MCF 10A (cell line): Measurements from ENCODE around the gene AXDND1. TPM values are rescaled to one million over a fixed set of nuclear protein-coding genes. Genes with fewer than 3 reads are reported as not detected.
"Not testable (repeated sequence)": the region's sequence is repeated elsewhere in the genome, so short reads cannot be mapped to it uniquely, and the experiment has no call there.

Source experiments
- BruUV-seq: library from RNA; stranded (reverse); fragments of 400-500 nt; replicated peaks from 2 replicates; lab custom pipeline; 2021; lab: Mats Ljungman, UMichigan
- CTCF ChIA-PET: fragments of 300-600 bp; sonication (Branson Sonifier 250); formaldehyde crosslinking; extraction: SDS; loops from one replicate; lab custom pipeline; 2021; ENCODE audit warnings: antibody characterized with exemption, inconsistent platforms; lab: Yijun Ruan, JAX
- POLR2A ChIA-PET: fragments of 300-600, 350-650 bp; sonication (Branson Sonifier 250); formaldehyde crosslinking; extraction: SDS; loops from one replicate; lab custom pipeline; 2020; ENCODE audit warnings: antibody characterized with exemption, inconsistent platforms; lab: Yijun Ruan, JAX
- DNase-seq: peaks from one replicate; pipeline ENCODE4 v3.0.0-alpha.2; 2018; ENCODE audit not compliant: unreplicated experiment
- H3K27ac Mint-ChIP-seq: one replicate; pipeline ENCODE4 v1.8.0; 2022; ENCODE audit warnings: mild to moderate bottlenecking, low read depth, mixed read lengths; ENCODE audit not compliant: unreplicated experiment
- H3K27me3 Mint-ChIP-seq: one replicate; pipeline ENCODE4 v1.8.0; 2022; ENCODE audit warnings: mixed read lengths; ENCODE audit not compliant: insufficient read depth, unreplicated experiment
- H3K36me3 Mint-ChIP-seq: one replicate; pipeline ENCODE4 v1.8.0; 2022; ENCODE audit warnings: mild to moderate bottlenecking, moderate library complexity, mixed read lengths; ENCODE audit not compliant: insufficient read depth, unreplicated experiment
- H3K4me1 Mint-ChIP-seq: one replicate; pipeline ENCODE4 v1.8.0; 2022; ENCODE audit warnings: mixed read lengths; ENCODE audit not compliant: insufficient read depth, unreplicated experiment
- H3K4me3 Mint-ChIP-seq: one replicate; pipeline ENCODE4 v1.8.0; 2022; ENCODE audit warnings: mild to moderate bottlenecking, moderate library complexity, mixed read lengths; ENCODE audit not compliant: unreplicated experiment
- H3K9me3 Mint-ChIP-seq: one replicate; pipeline ENCODE4 v1.8.0; 2022; ENCODE audit warnings: mixed read lengths; ENCODE audit not compliant: unreplicated experiment
- intact Hi-C: fragments of 100-400 bp; cut with micrococcal nuclease; formaldehyde crosslinking; loops from 2 replicates; pipeline ENCODE4 v1.14.1; 2022
- total RNA-seq: library from RNA; stranded (reverse); gene quantifications from 2 replicates; pipeline ENCODE4 v1.2.3, GENCODE V29; 2022
- TF ChIP-seq, protein P1 (sequence below): fragments of 200-600 bp; IDR thresholded peaks from one replicate; pipeline ENCODE4 v1.8.0; 2022; ENCODE audit warnings: antibody characterized with exemption, mild to moderate bottlenecking; ENCODE audit not compliant: unreplicated experiment

Gene AXDND1
- total RNA-seq, 1 experiment from 2014 or later: 1.1 TPM

GRCh38 chr1:179342740-179343404 is 22.9 kb upstream of the AXDND1 start:
- Mint-ChIP-seq H3K4me3 (no peak overlapping the region), H3K36me3 (peaks cover 65% of the 10 kb centered on the region), H3K27ac (no peak overlapping the region), H3K4me1 (no peaks in the 10 kb centered on the region), H3K27me3 (no peaks in the 10 kb centered on the region), H3K9me3 (no peaks in the 10 kb centered on the region)
- TF ChIP-seq, protein P1, sequence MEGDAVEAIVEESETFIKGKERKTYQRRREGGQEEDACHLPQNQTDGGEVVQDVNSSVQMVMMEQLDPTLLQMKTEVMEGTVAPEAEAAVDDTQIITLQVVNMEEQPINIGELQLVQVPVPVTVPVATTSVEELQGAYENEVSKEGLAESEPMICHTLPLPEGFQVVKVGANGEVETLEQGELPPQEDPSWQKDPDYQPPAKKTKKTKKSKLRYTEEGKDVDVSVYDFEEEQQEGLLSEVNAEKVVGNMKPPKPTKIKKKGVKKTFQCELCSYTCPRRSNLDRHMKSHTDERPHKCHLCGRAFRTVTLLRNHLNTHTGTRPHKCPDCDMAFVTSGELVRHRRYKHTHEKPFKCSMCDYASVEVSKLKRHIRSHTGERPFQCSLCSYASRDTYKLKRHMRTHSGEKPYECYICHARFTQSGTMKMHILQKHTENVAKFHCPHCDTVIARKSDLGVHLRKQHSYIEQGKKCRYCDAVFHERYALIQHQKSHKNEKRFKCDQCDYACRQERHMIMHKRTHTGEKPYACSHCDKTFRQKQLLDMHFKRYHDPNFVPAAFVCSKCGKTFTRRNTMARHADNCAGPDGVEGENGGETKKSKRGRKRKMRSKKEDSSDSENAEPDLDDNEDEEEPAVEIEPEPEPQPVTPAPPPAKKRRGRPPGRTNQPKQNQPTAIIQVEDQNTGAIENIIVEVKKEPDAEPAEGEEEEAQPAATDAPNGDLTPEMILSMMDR: no peak
- ChIA-PET POLR2A (no interaction called here), CTCF (no interaction called here)
- intact Hi-C loops: no loop called here
- BruUV-seq: no TSS peak
- no peak for DNase-seq

DNA sequence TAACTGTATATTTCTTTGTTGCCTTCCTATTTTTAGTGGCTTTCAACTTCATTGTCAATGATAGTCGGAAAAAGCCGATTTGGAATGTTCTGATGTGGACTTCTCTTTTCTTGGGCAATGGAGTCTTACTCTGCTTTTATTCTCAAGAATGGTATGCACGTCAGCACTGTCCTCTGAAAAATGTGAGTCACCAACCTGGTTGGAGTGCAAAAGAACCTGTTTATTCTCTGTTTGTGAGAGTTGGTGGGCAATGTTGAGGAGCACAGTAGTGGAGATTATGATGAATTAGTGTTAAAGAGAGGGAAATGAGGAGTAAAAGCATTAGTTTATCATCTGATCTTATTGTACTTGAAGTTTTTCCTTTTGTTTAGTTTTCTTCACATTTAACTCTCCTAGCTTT is 14.5 kb upstream of the AXDND1 start:
- POLR2A ChIA-PET: interaction anchor here (1.5 kb wide), 1 partner anchor 58 kb away, joined by 6 read pairs; the partner anchor contains the start of gene SOAT1
- TF ChIP-seq, protein P1: no peak
- Mint-ChIP-seq H3K27ac (no peak overlapping the region), H3K36me3 (peaks cover 61% of the 10 kb centered on the region), H3K4me3 (no peak overlapping the region), H3K27me3 (no peaks in the 10 kb centered on the region), H3K9me3 (no peaks in the 10 kb centered on the region), H3K4me1 (no peaks in the 10 kb centered on the region)
- CTCF ChIA-PET: interaction anchor here (0.6 kb wide), 1 partner anchor 229 kb away, joined by 5 read pairs; no protein-coding TSS in a partner anchor
- intact Hi-C loops: no loop called here
- BruUV-seq: no TSS peak
- DNase-seq: no peak

GRCh38 chr1:179352236-179352635 is 13.5 kb upstream of the AXDND1 start:
- no peak overlapping the region for H3K4me3 Mint-ChIP-seq
- intact Hi-C loops: no loop called here
- H3K27ac Mint-ChIP-seq: no peak overlapping the region
- no peaks in the 10 kb centered on the region for H3K27me3 Mint-ChIP-seq
- no peaks in the 10 kb centered on the region for H3K9me3 Mint-ChIP-seq
- no TSS peak for BruUV-seq
- H3K36me3 Mint-ChIP-seq: peaks cover 56% of the 10 kb centered on the region
- CTCF ChIA-PET: interaction anchor here (0.7 to 1.6 kb wide), 5 partner anchors 14 to 144 kb away, joined by 3 to 6 read pairs (median 6); partner anchors contain the start of gene AXDND1
- POLR2A ChIA-PET: interaction anchor here (0.9 to 1.5 kb wide), 2 partner anchors 13 to 59 kb away, joined by 4 to 6 read pairs; partner anchors contain the start of genes AXDND1 and SOAT1
- TF ChIP-seq, protein P1: no peak
- H3K4me1 Mint-ChIP-seq: no peaks in the 10 kb centered on the region
- no peak for DNase-seq

DNA sequence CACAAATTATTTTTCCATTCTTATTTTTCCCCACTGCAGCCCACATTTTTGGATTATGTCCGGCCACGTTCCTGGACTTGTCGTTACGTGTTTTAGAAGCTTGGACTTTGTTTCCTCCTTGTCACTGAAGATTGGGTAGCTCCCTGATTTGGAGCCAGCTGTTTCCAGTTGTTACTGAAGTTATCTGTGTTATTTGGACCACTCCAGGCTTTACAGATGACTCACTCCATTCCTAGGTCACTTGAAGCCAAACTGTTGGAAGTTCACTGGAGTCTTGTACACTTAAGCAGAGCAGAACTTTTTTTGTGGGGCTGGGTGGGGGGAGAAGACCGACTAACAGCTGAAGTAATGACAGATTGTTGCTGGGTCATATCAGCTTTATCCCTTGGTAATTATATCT is 12.2 kb upstream of the AXDND1 start:
- Mint-ChIP-seq H3K36me3 (peaks cover 46% of the 10 kb centered on the region), H3K4me1 (no peaks in the 10 kb centered on the region), H3K27me3 (no peaks in the 10 kb centered on the region), H3K9me3 (no peaks in the 10 kb centered on the region), H3K4me3 (no peak overlapping the region), H3K27ac (no peak overlapping the region)
- intact Hi-C loops: no loop called here
- no TSS peak for BruUV-seq
- TF ChIP-seq, protein P1: no peak
- CTCF ChIA-PET: interaction anchor here (0.6 to 1.6 kb wide), 10 partner anchors 12 to 669 kb away, joined by 3 to 6 read pairs (median 3); partner anchors contain the start of gene AXDND1
- no peak for DNase-seq
- POLR2A ChIA-PET: interaction anchor here (0.6 to 1.2 kb wide), 4 partner anchors 12 to 903 kb away, joined by 3 to 5 read pairs (median 4); no protein-coding TSS in a partner anchor

GRCh38 chr1:179361631-179362030 is 4.1 kb upstream of the AXDND1 start:
- ChIA-PET CTCF (interaction anchor here (0.7 to 1.3 kb wide), 4 partner anchors 9 to 274 kb away, joined by 3 to 5 read pairs (median 4); no protein-coding TSS in a partner anchor), POLR2A (interaction anchor here (0.6 to 1.3 kb wide), 3 partner anchors 67 to 854 kb away, joined by 3 to 8 read pairs (median 4); no protein-coding TSS in a partner anchor)
- not testable (repeated sequence) for DNase-seq, BruUV-seq, H3K36me3 Mint-ChIP-seq, H3K4me1 Mint-ChIP-seq, H3K4me3 Mint-ChIP-seq, H3K9me3 Mint-ChIP-seq, H3K27me3 Mint-ChIP-seq, H3K27ac Mint-ChIP-seq
- intact Hi-C loops: loop anchor here (10.0 kb wide), 1 partner anchor 347 kb away; no protein-coding TSS in a partner anchor
